ENCODE measurements around the gene DNMT1.

DNA sequence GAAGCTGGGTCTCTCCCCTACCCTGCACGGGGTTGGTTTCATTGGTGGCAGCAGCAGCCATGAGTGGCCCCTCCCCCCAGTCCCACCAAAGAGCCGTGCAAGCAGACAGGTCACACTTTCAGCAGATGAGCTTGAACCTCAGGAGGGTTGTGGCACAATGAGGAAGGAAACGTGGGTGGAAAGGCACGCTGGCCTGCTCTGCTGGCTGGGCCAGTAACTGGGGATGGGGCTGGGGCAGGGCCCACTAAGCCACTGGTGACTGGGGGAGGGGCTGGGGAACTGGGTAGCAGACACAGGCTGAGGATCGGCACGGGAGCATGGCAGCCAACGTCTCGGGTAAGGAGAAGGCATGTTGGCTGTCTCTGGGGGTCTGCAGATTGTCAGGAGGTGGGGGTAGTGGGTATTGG is 83.3 kb downstream of the DNMT1 start, which contains the start of gene P2RY11:
- TF ChIP-seq, protein P1, sequence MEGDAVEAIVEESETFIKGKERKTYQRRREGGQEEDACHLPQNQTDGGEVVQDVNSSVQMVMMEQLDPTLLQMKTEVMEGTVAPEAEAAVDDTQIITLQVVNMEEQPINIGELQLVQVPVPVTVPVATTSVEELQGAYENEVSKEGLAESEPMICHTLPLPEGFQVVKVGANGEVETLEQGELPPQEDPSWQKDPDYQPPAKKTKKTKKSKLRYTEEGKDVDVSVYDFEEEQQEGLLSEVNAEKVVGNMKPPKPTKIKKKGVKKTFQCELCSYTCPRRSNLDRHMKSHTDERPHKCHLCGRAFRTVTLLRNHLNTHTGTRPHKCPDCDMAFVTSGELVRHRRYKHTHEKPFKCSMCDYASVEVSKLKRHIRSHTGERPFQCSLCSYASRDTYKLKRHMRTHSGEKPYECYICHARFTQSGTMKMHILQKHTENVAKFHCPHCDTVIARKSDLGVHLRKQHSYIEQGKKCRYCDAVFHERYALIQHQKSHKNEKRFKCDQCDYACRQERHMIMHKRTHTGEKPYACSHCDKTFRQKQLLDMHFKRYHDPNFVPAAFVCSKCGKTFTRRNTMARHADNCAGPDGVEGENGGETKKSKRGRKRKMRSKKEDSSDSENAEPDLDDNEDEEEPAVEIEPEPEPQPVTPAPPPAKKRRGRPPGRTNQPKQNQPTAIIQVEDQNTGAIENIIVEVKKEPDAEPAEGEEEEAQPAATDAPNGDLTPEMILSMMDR (optimal IDR thresholded peaks at IDR 0.05 in 1 of 3, IDR thresholded peaks at IDR 0.05 in 1 of 3, conservative IDR thresholded peaks at IDR 0.05 in 1 of 3; ENCODE audit: extremely low read depth in 1 of 3, insufficient read depth in 2 of 3, low read length in 3 of 3): no peak
- no peak for TF ChIP-seq EZH2 (IDR thresholded peaks at IDR 0.05; ENCODE audit: low read length)
